Loucy (cell line): ENCODE measurements around the gene PDE9A.

Experiments used
- H2AFZ ChIP-seq: fragments of 200-600 bp; sonication (generic); 2 replicates; pipeline ENCODE4 v1.6.0; 2016; ENCODE audit warnings: antibody characterized with exemption, mild to moderate bottlenecking, low read length, moderate library complexity
- H3F3A ChIP-seq: fragments of 200-600 bp; 2 replicates; pipeline ENCODE4 v1.6.0; 2016; ENCODE audit warnings: antibody characterized with exemption, low read depth, mild to moderate bottlenecking
- H3K27me3 ChIP-seq: fragments of 200-600 bp; sonication (generic); 2 replicates; pipeline ENCODE4 v1.6.1; 2014; ENCODE audit warnings: low read length, mild to moderate bottlenecking; ENCODE audit not compliant: insufficient read depth, poor library complexity, severe bottlenecking
- H3K36me3 ChIP-seq: fragments of 200-600 bp; sonication (generic); 2 replicates; pipeline ENCODE4 v1.6.1; 2016; ENCODE audit warnings: low read length; ENCODE audit not compliant: insufficient read depth
- H3K4me1 ChIP-seq: fragments of 200-600 bp; sonication (generic); 2 replicates; pipeline ENCODE4 v1.5.1; 2014; ENCODE audit warnings: low read length, mild to moderate bottlenecking; ENCODE audit not compliant: insufficient read depth, poor library complexity, severe bottlenecking
- H3K4me2 ChIP-seq: fragments of 200-600 bp; sonication (generic); 2 replicates; pipeline ENCODE4 v1.6.0; 2014; ENCODE audit warnings: antibody characterized with exemption, low read length, low read depth, mild to moderate bottlenecking; ENCODE audit not compliant: poor library complexity, severe bottlenecking
- H3K4me3 ChIP-seq: fragments of 200-600 bp; sonication (generic); 2 replicates; pipeline ENCODE4 v1.5.1; 2014; ENCODE audit warnings: low read length, mild to moderate bottlenecking, mixed read lengths; ENCODE audit not compliant: poor library complexity, severe bottlenecking
- H3K79me2 ChIP-seq: fragments of 200-600 bp; sonication (generic); 2 replicates; pipeline ENCODE4 v1.6.1; 2014; ENCODE audit warnings: low read length; ENCODE audit not compliant: insufficient read depth
- H3K9ac ChIP-seq: fragments of 200-600 bp; sonication (generic); 2 replicates; pipeline ENCODE4 v1.6.0; 2014; ENCODE audit warnings: mild to moderate bottlenecking, low read depth, low read length, moderate library complexity; ENCODE audit not compliant: poor library complexity, severe bottlenecking
- H3K9me2 ChIP-seq: fragments of 200-600 bp; sonication (generic); replicated peaks from 2 replicates; pipeline ENCODE4 v1.6.1; 2016; ENCODE audit warnings: low read depth, low read length, mixed read lengths
- H3K9me3 ChIP-seq: fragments of 200-600 bp; sonication (generic); 2 replicates; pipeline ENCODE4 v1.6.1; 2014; ENCODE audit warnings: mild to moderate bottlenecking, antibody characterized with exemption, low read length, low read depth; ENCODE audit not compliant: insufficient read depth
- H4K20me1 ChIP-seq: fragments of 200-600 bp; sonication (generic); 2 replicates; pipeline ENCODE4 v1.6.0; 2014; ENCODE audit warnings: antibody characterized with exemption, low read length, mild to moderate bottlenecking; ENCODE audit not compliant: insufficient read depth, poor library complexity, severe bottlenecking
- EZH2phosphoT487 ChIP-seq: fragments of 200-600 bp; IDR thresholded peaks from 2 replicates; pipeline ENCODE4 v1.6.1; 2018; ENCODE audit warnings: antibody characterized with exemption, mild to moderate bottlenecking, moderate library complexity, borderline replicate concordance
- TF ChIP-seq, protein P1 (sequence below): fragments of 200-600 bp; sonication (generic); conservative IDR thresholded peaks from 2 replicates; pipeline ENCODE4 v1.5.1; 2014; ENCODE audit warnings: mild to moderate bottlenecking, antibody characterized with exemption, low read length

The PDE9A gene

DNA sequence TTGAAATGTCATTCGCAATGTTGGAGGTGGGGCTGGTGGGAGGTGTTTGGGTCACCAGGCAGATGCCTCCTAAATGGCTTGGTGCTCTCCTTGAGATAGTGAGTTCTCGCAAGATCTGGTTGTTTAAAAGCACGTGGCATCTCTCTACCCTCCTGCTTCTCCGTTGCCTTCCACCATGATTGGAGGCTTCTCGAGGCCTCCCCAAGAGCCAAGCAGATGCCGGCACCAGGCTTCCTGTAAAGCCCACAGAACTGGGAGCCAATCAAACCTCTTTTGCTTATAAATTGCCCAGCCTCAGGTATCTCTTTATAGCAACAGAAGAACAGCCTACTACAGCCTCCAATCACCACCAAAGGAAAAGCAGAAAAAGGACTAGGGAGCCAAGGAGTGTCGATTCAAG lies 80.5 kb downstream of the PDE9A start:
- no peaks in the 10 kb centered on the region for H4K20me1 ChIP-seq
- peaks cover 24% of the 10 kb centered on the region; the same call in 1 of the 2 replicates for H3K36me3 ChIP-seq
- H2AFZ ChIP-seq, result no peak overlapping the region
- H3K9me3 ChIP-seq, result no peaks in the 10 kb centered on the region
- peaks cover 3% of the 10 kb centered on the region for H3K4me1 ChIP-seq
- H3F3A ChIP-seq, result no peaks in the 10 kb centered on the region
- no peaks in the 10 kb centered on the region for H3K79me2 ChIP-seq
- no peak overlapping the region for H3K9ac ChIP-seq
- H3K27me3 ChIP-seq, result no peaks in the 10 kb centered on the region
- H3K4me2 ChIP-seq, result no peak overlapping the region
- no peaks in the 10 kb centered on the region for H3K9me2 ChIP-seq
- no peak overlapping the region for H3K4me3 ChIP-seq
- no peak for TF ChIP-seq EZH2phosphoT487
- TF ChIP-seq, protein P1, sequence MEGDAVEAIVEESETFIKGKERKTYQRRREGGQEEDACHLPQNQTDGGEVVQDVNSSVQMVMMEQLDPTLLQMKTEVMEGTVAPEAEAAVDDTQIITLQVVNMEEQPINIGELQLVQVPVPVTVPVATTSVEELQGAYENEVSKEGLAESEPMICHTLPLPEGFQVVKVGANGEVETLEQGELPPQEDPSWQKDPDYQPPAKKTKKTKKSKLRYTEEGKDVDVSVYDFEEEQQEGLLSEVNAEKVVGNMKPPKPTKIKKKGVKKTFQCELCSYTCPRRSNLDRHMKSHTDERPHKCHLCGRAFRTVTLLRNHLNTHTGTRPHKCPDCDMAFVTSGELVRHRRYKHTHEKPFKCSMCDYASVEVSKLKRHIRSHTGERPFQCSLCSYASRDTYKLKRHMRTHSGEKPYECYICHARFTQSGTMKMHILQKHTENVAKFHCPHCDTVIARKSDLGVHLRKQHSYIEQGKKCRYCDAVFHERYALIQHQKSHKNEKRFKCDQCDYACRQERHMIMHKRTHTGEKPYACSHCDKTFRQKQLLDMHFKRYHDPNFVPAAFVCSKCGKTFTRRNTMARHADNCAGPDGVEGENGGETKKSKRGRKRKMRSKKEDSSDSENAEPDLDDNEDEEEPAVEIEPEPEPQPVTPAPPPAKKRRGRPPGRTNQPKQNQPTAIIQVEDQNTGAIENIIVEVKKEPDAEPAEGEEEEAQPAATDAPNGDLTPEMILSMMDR, result no peak

DNA sequence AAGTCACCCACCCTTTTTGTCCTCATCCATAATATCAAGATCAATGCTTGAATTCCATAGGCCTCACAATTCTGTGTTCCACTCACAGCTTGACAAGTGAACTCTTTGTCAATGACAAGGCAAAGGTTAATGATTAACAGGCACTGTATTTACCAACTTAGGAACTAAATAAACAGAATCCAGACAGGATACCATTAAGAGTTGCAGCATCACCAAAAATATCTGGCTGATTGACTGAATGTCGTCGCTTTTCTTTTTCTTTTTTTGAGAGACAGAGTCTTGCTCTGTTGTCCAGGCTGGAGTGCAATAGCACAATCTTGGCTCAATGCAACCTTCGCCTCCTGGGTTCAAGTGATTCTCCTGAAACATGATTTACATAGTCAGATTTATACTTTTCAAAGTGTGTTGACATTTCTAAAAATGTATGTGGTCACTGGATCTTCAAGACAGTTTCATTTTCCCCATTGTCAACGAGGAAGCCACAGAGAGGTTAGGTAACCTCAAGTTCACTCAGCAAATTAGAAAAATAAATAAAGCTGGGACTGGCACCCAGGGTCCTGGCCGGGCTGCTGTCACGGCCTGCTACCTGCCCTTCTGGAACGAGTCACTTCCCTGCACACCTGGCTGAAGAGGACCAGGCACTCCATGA lies 81.0 kb downstream of the PDE9A start:
- Histone ChIP-seq H3K9ac (no peak overlapping the region), H3K4me1 (peaks cover 3% of the 10 kb centered on the region), H3K4me3 (no peak overlapping the region), H3K4me2 (no peak overlapping the region), H3K9me2 (no peaks in the 10 kb centered on the region), H3K79me2 (no peaks in the 10 kb centered on the region), H2AFZ (no peak overlapping the region), H3K27me3 (no peaks in the 10 kb centered on the region), H3F3A (no peaks in the 10 kb centered on the region), H3K36me3 (peaks cover 24% of the 10 kb centered on the region; the same call in 1 of the 2 replicates), H4K20me1 (no peaks in the 10 kb centered on the region), H3K9me3 (no peaks in the 10 kb centered on the region)
- TF ChIP-seq EZH2phosphoT487, result no peak
- TF ChIP-seq, protein P1, result no peak

DNA sequence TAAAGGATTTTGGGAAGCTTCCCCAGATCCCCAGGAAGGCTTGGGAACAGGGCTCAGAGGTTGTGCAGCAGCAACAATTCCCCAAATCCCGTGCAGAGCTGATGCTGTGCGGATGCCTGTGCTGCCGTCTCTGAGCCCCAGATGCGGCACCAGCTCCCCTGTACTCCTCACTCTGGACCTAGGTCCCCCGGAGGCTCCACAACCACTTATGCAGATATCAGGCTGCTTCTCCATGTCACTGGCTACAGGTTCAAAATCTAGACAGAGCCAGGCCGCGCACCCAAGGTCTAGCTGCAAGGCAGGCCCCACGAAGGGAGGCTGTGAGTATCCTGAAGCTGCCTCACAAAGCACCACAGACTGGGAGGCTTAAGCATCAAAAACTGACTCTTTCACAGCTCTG lies 81.6 kb downstream of the PDE9A start:
- Histone ChIP-seq H3K36me3 (peaks cover 24% of the 10 kb centered on the region; the same call in 1 of the 2 replicates), H3K4me3 (no peak overlapping the region), H3K4me2 (no peak overlapping the region), H3K27me3 (no peaks in the 10 kb centered on the region), H3K9me3 (no peaks in the 10 kb centered on the region), H3F3A (no peaks in the 10 kb centered on the region), H3K4me1 (peaks cover 3% of the 10 kb centered on the region), H3K79me2 (no peaks in the 10 kb centered on the region), H2AFZ (no peak overlapping the region), H3K9ac (no peak overlapping the region), H4K20me1 (no peaks in the 10 kb centered on the region), H3K9me2 (no peaks in the 10 kb centered on the region)
- TF ChIP-seq EZH2phosphoT487, result no peak
- TF ChIP-seq, protein P1, result no peak
